Trophoblast cell (in vitro differentiated cells and primary cell): Measurements from ENCODE around the gene FOXQ1.

Source experiments
- DNase-seq, 2 donors: peaks; one replicate each; pipeline ENCODE4 v3.0.0-alpha.2; 2016
- H2AFZ ChIP-seq: 2 replicates; pipeline ENCODE4 v1.6.1; 2013; ENCODE audit warnings: low read length, moderate library complexity, mild to moderate bottlenecking; ENCODE audit not compliant: insufficient read depth, poor library complexity
- H2AK5ac ChIP-seq: 2 replicates; pipeline ENCODE4 v1.6.1; 2013; ENCODE audit warnings: mild to moderate bottlenecking, low read length
- H2BK120ac ChIP-seq: 2 replicates; pipeline ENCODE4 v1.6.1; 2013; ENCODE audit warnings: low read length, mild to moderate bottlenecking, moderate library complexity; ENCODE audit not compliant: insufficient read depth, poor library complexity
- H2BK12ac ChIP-seq: 2 replicates; pipeline ENCODE4 v1.6.1; 2013; ENCODE audit warnings: mild to moderate bottlenecking, low read length, moderate library complexity
- H2BK5ac ChIP-seq: 2 replicates; pipeline ENCODE4 v1.6.1; 2013; ENCODE audit warnings: low read length, low read depth, moderate library complexity, mild to moderate bottlenecking; ENCODE audit not compliant: poor library complexity
- H3K14ac ChIP-seq: 2 replicates; pipeline ENCODE4 v1.6.1; 2013; ENCODE audit warnings: mild to moderate bottlenecking, low read length
- H3K18ac ChIP-seq: 2 replicates; pipeline ENCODE4 v1.6.1; 2013; ENCODE audit warnings: mild to moderate bottlenecking, low read length
- H3K23ac ChIP-seq: 2 replicates; pipeline ENCODE4 v1.6.1; 2013; ENCODE audit warnings: low read length
- H3K27ac ChIP-seq: 2 replicates; pipeline ENCODE4 v1.5.1; 2013; ENCODE audit warnings: low read depth, mild to moderate bottlenecking, inconsistent platforms, low read length, moderate library complexity
- H3K27me3 ChIP-seq: 2 replicates; pipeline ENCODE4 v1.6.1; 2013; ENCODE audit warnings: inconsistent platforms, mild to moderate bottlenecking, low read length, moderate library complexity; ENCODE audit not compliant: insufficient read depth
- H3K36me3 ChIP-seq, 2 experiments: 1 replicate in 1 of 2; 2 replicates in 1 of 2; pipeline ENCODE4 v1.6.1; 2013; ENCODE audit warnings: low read length in 2 of 2, mild to moderate bottlenecking in 2 of 2, moderate library complexity in 1 of 2; ENCODE audit not compliant: insufficient read depth in 2 of 2, control insufficient read depth in 1 of 2
- H3K4ac ChIP-seq: 2 replicates; pipeline ENCODE4 v1.6.1; 2013; ENCODE audit warnings: low read depth, mild to moderate bottlenecking, low read length, moderate library complexity
- H3K4me1 ChIP-seq, 2 experiments: 1 replicate in 1 of 2; 2 replicates in 1 of 2; pipeline ENCODE4 v1.6.1; 2013; ENCODE audit warnings: low read length in 2 of 2, mild to moderate bottlenecking in 2 of 2, moderate library complexity in 1 of 2; ENCODE audit not compliant: insufficient read depth in 2 of 2, control insufficient read depth in 1 of 2
- H3K4me2 ChIP-seq: 2 replicates; pipeline ENCODE4 v1.6.1; 2013; ENCODE audit warnings: inconsistent platforms, mild to moderate bottlenecking, low read length, moderate library complexity
- H3K4me3 ChIP-seq: 2 replicates; pipeline ENCODE4 v1.5.1; 2013; ENCODE audit warnings: mild to moderate bottlenecking, low read depth, low read length, inconsistent platforms
- H3K79me1 ChIP-seq: one replicate; pipeline ENCODE4 v1.6.1; 2013; ENCODE audit warnings: low read length
- H3K79me2 ChIP-seq: 2 replicates; pipeline ENCODE4 v1.6.1; 2013; ENCODE audit warnings: low read length, mild to moderate bottlenecking; ENCODE audit not compliant: control insufficient read depth, insufficient read depth, poor library complexity
- H3K9ac ChIP-seq: 2 replicates; pipeline ENCODE4 v1.6.1; 2013; ENCODE audit warnings: mild to moderate bottlenecking, low read length
- H3K9me3 ChIP-seq: 2 replicates; pipeline ENCODE4 v1.6.1; 2013; ENCODE audit warnings: low read depth, mild to moderate bottlenecking, control low read depth, inconsistent platforms, low read length; ENCODE audit not compliant: insufficient read depth
- H4K12ac ChIP-seq: 2 replicates; pipeline ENCODE4 v1.6.1; 2013; ENCODE audit warnings: low read depth, mild to moderate bottlenecking, low read length, moderate library complexity
- H4K8ac ChIP-seq: 2 replicates; pipeline ENCODE4 v1.6.1; 2013; ENCODE audit warnings: low read depth, mild to moderate bottlenecking, low read length, moderate library complexity
- H4K91ac ChIP-seq: one replicate; pipeline ENCODE4 v1.6.1; 2013; ENCODE audit warnings: low read depth, mild to moderate bottlenecking, low read length, moderate library complexity
- WGBS: extraction: QIAGEN DNeasy Blood & Tissue Kit; methylation state at CpG from one replicate; pipeline ENCODE4 v1.1.7; 2013; ENCODE audit warnings: missing lambda C conversion rate; ENCODE audit not compliant: insufficient read length, insufficient coverage; ENCODE audit errors: extremely low coverage; 5-methylcytosine and 5-hydroxymethylcytosine counted together

FOXQ1 gene

GRCh38 chr6:1362643-1363042 lies 50.7 kb downstream of the FOXQ1 start:
- H3K36me3 ChIP-seq = no peaks in the 10 kb centered on the region
- H3K4me3 ChIP-seq = no peak overlapping the region
- no peak overlapping the region for H3K14ac ChIP-seq
- H3K18ac ChIP-seq = no peak overlapping the region
- H3K27ac ChIP-seq = no peak overlapping the region
- no CpG with 5 or more reads among the region's 9 CpGs for WGBS
- no peaks in the 10 kb centered on the region for H3K4me1 ChIP-seq
- no peak overlapping the region for H4K91ac ChIP-seq
- H3K27me3 ChIP-seq = no peaks in the 10 kb centered on the region
- H4K8ac ChIP-seq = no peak overlapping the region
- H3K9me3 ChIP-seq = no peaks in the 10 kb centered on the region
- H2BK5ac ChIP-seq = no peak overlapping the region
- no peak overlapping the region for H3K9ac ChIP-seq
- no peak overlapping the region for H2AK5ac ChIP-seq
- H2BK120ac ChIP-seq = no peak overlapping the region
- no peak overlapping the region for H2BK12ac ChIP-seq
- H3K23ac ChIP-seq = no peak overlapping the region
- DNase-seq = no peak
- no peaks in the 10 kb centered on the region for H3K79me1 ChIP-seq
- no peak overlapping the region for H4K12ac ChIP-seq
- H2AFZ ChIP-seq = no peak overlapping the region
- no peak overlapping the region for H3K4me2 ChIP-seq
- H3K4ac ChIP-seq = no peak overlapping the region
- no peaks in the 10 kb centered on the region for H3K79me2 ChIP-seq

GRCh38 chr6:1363298-1363697 lies 51.4 kb downstream of the FOXQ1 start:
- H2AK5ac ChIP-seq = no peak overlapping the region
- no peak overlapping the region for H3K4ac ChIP-seq
- H4K91ac ChIP-seq = no peak overlapping the region
- DNase-seq = no peak
- no peaks in the 10 kb centered on the region for H3K79me2 ChIP-seq
- no CpG with 5 or more reads among the region's 4 CpGs for WGBS
- H3K27ac ChIP-seq = no peak overlapping the region
- H3K36me3 ChIP-seq = no peaks in the 10 kb centered on the region
- H2BK120ac ChIP-seq = no peak overlapping the region
- no peak overlapping the region for H3K14ac ChIP-seq
- H3K4me1 ChIP-seq = no peaks in the 10 kb centered on the region
- H3K18ac ChIP-seq = no peak overlapping the region
- no peak overlapping the region for H2BK12ac ChIP-seq
- no peak overlapping the region for H4K12ac ChIP-seq
- no peak overlapping the region for H4K8ac ChIP-seq
- H3K27me3 ChIP-seq = no peaks in the 10 kb centered on the region
- no peak overlapping the region for H2AFZ ChIP-seq
- no peak overlapping the region for H3K4me2 ChIP-seq
- no peaks in the 10 kb centered on the region for H3K9me3 ChIP-seq
- H2BK5ac ChIP-seq = no peak overlapping the region
- H3K79me1 ChIP-seq = no peaks in the 10 kb centered on the region
- H3K9ac ChIP-seq = no peak overlapping the region
- H3K23ac ChIP-seq = no peak overlapping the region
- H3K4me3 ChIP-seq = no peak overlapping the region

GRCh38 chr6:1363729-1364572 lies 52.1 kb downstream of the FOXQ1 start:
- H3K14ac ChIP-seq = no peak overlapping the region
- H4K91ac ChIP-seq = no peak overlapping the region
- DNase-seq = peak in 1 of 2 donors; percentile 13
- H2AFZ ChIP-seq = no peak overlapping the region
- WGBS = no CpG with 5 or more reads among the region's 16 CpGs
- H2BK12ac ChIP-seq = no peak overlapping the region
- H3K9me3 ChIP-seq = no peaks in the 10 kb centered on the region
- H3K27ac ChIP-seq = no peak overlapping the region
- H3K79me1 ChIP-seq = no peaks in the 10 kb centered on the region
- H3K27me3 ChIP-seq = no peaks in the 10 kb centered on the region
- H3K4me3 ChIP-seq = no peak overlapping the region
- no peak overlapping the region for H2BK120ac ChIP-seq
- no peak overlapping the region for H3K4ac ChIP-seq
- no peak overlapping the region for H4K8ac ChIP-seq
- no peak overlapping the region for H2AK5ac ChIP-seq
- no peak overlapping the region for H4K12ac ChIP-seq
- H3K36me3 ChIP-seq = no peaks in the 10 kb centered on the region
- H3K23ac ChIP-seq = no peak overlapping the region
- H3K4me2 ChIP-seq = no peak overlapping the region
- H3K4me1 ChIP-seq = no peaks in the 10 kb centered on the region
- no peak overlapping the region for H3K9ac ChIP-seq
- no peaks in the 10 kb centered on the region for H3K79me2 ChIP-seq
- no peak overlapping the region for H2BK5ac ChIP-seq
- H3K18ac ChIP-seq = no peak overlapping the region
